Astrocyte (in vitro differentiated cells and primary cell): ENCODE results near the gene NSD2.

ENCODE experiments used
- CTCF ChIP-seq: IDR thresholded peaks from 2 replicates; pipeline ENCODE4 v1.5.1; 2011; ENCODE audit warnings: low read depth, mild to moderate bottlenecking, inconsistent platforms, low read length, moderate library complexity; ENCODE audit not compliant: insufficient read depth
- EZH2 ChIP-seq: IDR thresholded peaks from 2 replicates; pipeline ENCODE4 v1.6.1; 2012; ENCODE audit warnings: mild to moderate bottlenecking, low read length, inconsistent platforms; ENCODE audit not compliant: insufficient read depth

GRCh38 chr4:1991087-1991486, 119.9 kb downstream of the NSD2 start:
- TF ChIP-seq CTCF (no peak), EZH2 (no peak)
